Testis (tissue), 3 donors: ENCODE data around the gene AKIRIN2. TPM values are rescaled to one million over a fixed set of nuclear protein-coding genes. Genes with fewer than 3 reads are reported as not detected.

Source experiments
- DNase-seq: peaks from one replicate; pipeline ENCODE4 v3.0.0-alpha.2; 2019
- H3K27ac ChIP-seq, 2 donors: fragments of 200-600 bp; sonication (generic); one replicate each; pipeline ENCODE4 v1.5.1; 2019
- H3K27me3 ChIP-seq: fragments of 200-600 bp; sonication (generic); one replicate; pipeline ENCODE4 v1.5.1; 2019
- H3K36me3 ChIP-seq: fragments of 200-600 bp; sonication (generic); one replicate; pipeline ENCODE4 v1.5.1; 2017; ENCODE audit warnings: low read depth; ENCODE audit errors: missing control alignments
- H3K4me1 ChIP-seq: fragments of 200-600 bp; sonication (generic); one replicate; pipeline ENCODE4 v1.5.1; 2019
- H3K4me3 ChIP-seq, 2 donors: fragments of 200-600 bp; sonication (generic); one replicate each; pipeline ENCODE4 v1.5.1; 2017 to 2019
- H3K9me3 ChIP-seq: fragments of 200-600 bp; sonication (generic); one replicate; pipeline ENCODE4 v1.5.1; 2017
- CTCF ChIP-seq, 3 experiments: fragments of 450-650 bp in 2 of 3; fragments of 200-600 bp in 1 of 3; sonication (generic) in 1 of 3; IDR thresholded peaks; one replicate each; pipeline ENCODE4 v1.5.1; 2016 to 2019; ENCODE audit warnings: antibody characterized with exemption in 3 of 3, mild to moderate bottlenecking in 2 of 3, moderate library complexity in 1 of 3
- POLR2A ChIP-seq: fragments of 450-650 bp; IDR thresholded peaks from one replicate; pipeline ENCODE4 v1.6.1; 2017; ENCODE audit warnings: antibody characterized with exemption, mild to moderate bottlenecking, moderate library complexity
- WGBS, 2 donors: methylation state at CpG; one replicate each; pipeline ENCODE4 v1.1.5; 2018; 5-methylcytosine and 5-hydroxymethylcytosine counted together
- intact Hi-C: fragments of 100-400 bp; cut with DNase I; formaldehyde crosslinking; loops from one replicate; pipeline ENCODE4 v1.15.1; 2023; ENCODE audit warnings: low total_unique reads
- polyA plus RNA-seq: library from polyadenylated mRNA; stranded (reverse); fragments of 350-450 nt; fragmentation: Illumina TruSeq; extraction: RNeasy Lipid Tissue Mini Kit (QIAGEN cat#74804); gene quantifications from one replicate; pipeline ENCODE4 v1.2.3, GENCODE V29; 2014; ENCODE audit warnings: low read depth, low replicate concordance; ENCODE audit not compliant: insufficient read depth
- total RNA-seq, 2 donors: library from RNA; depleted of rRNA; stranded (reverse); fragments of >200 nt; gene quantifications; one replicate each; pipeline ENCODE4 v1.2.3, GENCODE V29; 2016

Gene AKIRIN2
- total and polyA plus RNA-seq, 3 donors from 2014 or later = 65.2 to 73.5 (median 72.5) TPM

GRCh38 chr6:87742106-87742505 is 40.1 kb upstream of the AKIRIN2 start:
- no peak overlapping the region for H3K4me3 ChIP-seq
- H3K9me3 ChIP-seq = no peaks in the 10 kb centered on the region
- DNase-seq = no peak
- peak overlapping the region; percentile 55 to 71 for H3K27ac ChIP-seq
- TF ChIP-seq CTCF (IDR thresholded peaks at IDR 0.05) (no peak), POLR2A (no peak)
- H3K36me3 ChIP-seq = no peaks in the 10 kb centered on the region
- WGBS, 2 donors = 17 to 83% methylated on average over 1 to 2 of the region's 2 CpGs
- H3K27me3 ChIP-seq = no peaks in the 10 kb centered on the region
- intact Hi-C loops = no loop called here
- H3K4me1 ChIP-seq = no peaks in the 10 kb centered on the region

- H3K27me3 ChIP-seq = no peaks in the 10 kb centered on the region
- no peak for TF ChIP-seq CTCF (IDR thresholded peaks at IDR 0.05)
- no peak for TF ChIP-seq POLR2A
- no peak overlapping the region for H3K4me3 ChIP-seq
- 84 to 95% methylated on average over 9 of the region's 9 CpGs for WGBS, 2 donors
- H3K9me3 ChIP-seq = no peaks in the 10 kb centered on the region
- H3K27ac ChIP-seq = no peak overlapping the region
- no peaks in the 10 kb centered on the region for H3K36me3 ChIP-seq
- intact Hi-C loops = no loop called here
- no peaks in the 10 kb centered on the region for H3K4me1 ChIP-seq
- DNase-seq = no peak
Measured at GRCh38 chr6:87741001-87741650, 39.1 kb upstream of the AKIRIN2 start.

GRCh38 chr6:87738744-87739143 is 36.7 kb upstream of the AKIRIN2 start:
- WGBS, 2 donors = 56 to 58% methylated on average over 4 of the region's 4 CpGs

GRCh38 chr6:87738000-87738399 is 36.0 kb upstream of the AKIRIN2 start:
- Histone ChIP-seq H3K4me3 (no peak overlapping the region), H3K27ac (no peak overlapping the region), H3K9me3 (no peaks in the 10 kb centered on the region), H3K27me3 (no peaks in the 10 kb centered on the region), H3K36me3 (no peaks in the 10 kb centered on the region), H3K4me1 (no peaks in the 10 kb centered on the region)
- TF ChIP-seq POLR2A = no peak
- no peak for TF ChIP-seq CTCF (IDR thresholded peaks at IDR 0.05)
- no peak for DNase-seq
- intact Hi-C loops = no loop called here
- WGBS, 2 donors = 85 to 88% methylated on average over 3 of the region's 3 CpGs

More at GRCh38 chr6:87738744-87739143, 36.7 kb upstream of the AKIRIN2 start:
- H3K36me3 ChIP-seq = no peaks in the 10 kb centered on the region
- DNase-seq = no peak
- H3K4me3 ChIP-seq = no peak overlapping the region
- H3K27me3 ChIP-seq = no peaks in the 10 kb centered on the region
- H3K4me1 ChIP-seq = no peaks in the 10 kb centered on the region
- H3K9me3 ChIP-seq = no peaks in the 10 kb centered on the region
- TF ChIP-seq CTCF (IDR thresholded peaks at IDR 0.05) = no peak
- no peak for TF ChIP-seq POLR2A
- H3K27ac ChIP-seq = peak overlapping the region in 1 of 2 donors; percentile 56
- intact Hi-C loops = no loop called here
